ENCODE data around the gene SANBR. TPM values are rescaled to one million over a fixed set of nuclear protein-coding genes. Genes with fewer than 3 reads are reported as not detected.

The SANBR gene
- total RNA-seq, 1 donor from 2014 or later, result 19.7 TPM

GRCh38 chr2:61074100-61074499 lies 8.4 kb downstream of the SANBR start:
- intact Hi-C loops (cut with DNase I), result no loop called here
- no peak for DNase-seq (ENCODE audit: low spot score)
- ATAC-seq, result no peak

- no peak for DNase-seq (ENCODE audit: low spot score)
- intact Hi-C loops (cut with DNase I), result no loop called here
- ATAC-seq, result no peak
These were observed 20.2 kb downstream of the SANBR start for GRCh38 chr2:61085883-61086282.

GRCh38 chr2:61089797-61090196 lies 24.1 kb downstream of the SANBR start:
- DNase-seq (ENCODE audit: low spot score), result no peak
- ATAC-seq, result no peak
- intact Hi-C loops (cut with DNase I), result no loop called here

GRCh38 chr2:61090386-61090921 lies 24.8 kb downstream of the SANBR start:
- no peak for DNase-seq (ENCODE audit: low spot score)
- no peak for ATAC-seq
- intact Hi-C loops (cut with DNase I), result no loop called here

- ATAC-seq, result no peak
- intact Hi-C loops (cut with DNase I), result no loop called here
These were observed 25.8 kb downstream of the SANBR start for GRCh38 chr2:61091485-61091884.

GRCh38 chr2:61096438-61096837 lies 30.8 kb downstream of the SANBR start:
- no peak for DNase-seq (ENCODE audit: low spot score)
- ATAC-seq, result no peak
- intact Hi-C loops (cut with DNase I), result no loop called here

More at GRCh38 chr2:61091485-61091884, 25.8 kb downstream of the SANBR start:
- DNase-seq (ENCODE audit: low spot score), result no peak

- intact Hi-C loops (cut with DNase I), result no loop called here
- ATAC-seq (no peak), DNase-seq (ENCODE audit: low spot score) (no peak)
These were observed 35.1 kb downstream of the SANBR start for GRCh38 chr2:61100801-61101200.

GRCh38 chr2:61109291-61109690 lies 43.6 kb downstream of the SANBR start:
- DNase-seq (ENCODE audit: low spot score) (no peak), ATAC-seq (no peak)
- intact Hi-C loops (cut with DNase I), result no loop called here

GRCh38 chr2:61111708-61112107 lies 46.0 kb downstream of the SANBR start:
- intact Hi-C loops (cut with DNase I), result no loop called here
- DNase-seq (ENCODE audit: low spot score), result no peak
- ATAC-seq, result no peak

GRCh38 chr2:61114147-61114546 lies 48.5 kb downstream of the SANBR start:
- DNase-seq (ENCODE audit: low spot score) (no peak), ATAC-seq (no peak)
- intact Hi-C loops (cut with DNase I), result no loop called here

Other genes with a start within 250 kb of the SANBR start
- 28.4 TPM for gene REL, start 184.3 kb upstream of the SANBR start, total RNA-seq
- gene PEX13, start 48.2 kb upstream of the SANBR start, total RNA-seq, result 22.6 TPM
- gene PUS10, start 47.6 kb upstream of the SANBR start, total RNA-seq, result 8.2 TPM
- gene C2orf74, start 96.3 kb downstream of the SANBR start, total RNA-seq, result 28.4 TPM